Measurements from ENCODE around the gene CADPS.

CADPS gene

DNA sequence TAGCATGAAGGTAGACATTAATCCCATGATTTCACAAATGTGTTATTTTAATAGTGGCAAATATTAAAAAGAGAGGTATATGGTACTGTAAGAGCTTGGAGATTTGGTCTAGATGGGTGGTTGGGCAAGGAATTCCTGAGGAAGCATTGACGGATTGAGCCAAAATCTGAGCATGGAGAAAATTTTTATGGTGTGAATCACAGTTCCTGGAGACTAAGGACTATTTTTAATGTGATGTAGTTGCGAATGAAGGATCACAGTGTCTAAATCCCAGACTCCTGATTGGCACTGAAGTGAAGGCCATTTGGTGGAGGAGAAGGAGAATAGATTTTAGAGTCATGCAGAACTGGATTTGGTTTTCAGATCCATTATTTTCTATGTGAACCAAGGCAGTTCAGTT, 313.2 kb downstream of the CADPS start:
- DNase-seq (ENCODE audit: low read depth): peak; percentile 60
- in situ Hi-C loops (cut with HindIII; ENCODE audit: low sequenced_read_pairs): no loop called here
- TF ChIP-seq CTCF (IDR thresholded peaks at IDR 0.05; ENCODE audit: low read depth, low read length, missing control alignments): no peak
- no peak overlapping the region for H3K4me3 ChIP-seq (ENCODE audit: low read depth, low read length)

DNA sequence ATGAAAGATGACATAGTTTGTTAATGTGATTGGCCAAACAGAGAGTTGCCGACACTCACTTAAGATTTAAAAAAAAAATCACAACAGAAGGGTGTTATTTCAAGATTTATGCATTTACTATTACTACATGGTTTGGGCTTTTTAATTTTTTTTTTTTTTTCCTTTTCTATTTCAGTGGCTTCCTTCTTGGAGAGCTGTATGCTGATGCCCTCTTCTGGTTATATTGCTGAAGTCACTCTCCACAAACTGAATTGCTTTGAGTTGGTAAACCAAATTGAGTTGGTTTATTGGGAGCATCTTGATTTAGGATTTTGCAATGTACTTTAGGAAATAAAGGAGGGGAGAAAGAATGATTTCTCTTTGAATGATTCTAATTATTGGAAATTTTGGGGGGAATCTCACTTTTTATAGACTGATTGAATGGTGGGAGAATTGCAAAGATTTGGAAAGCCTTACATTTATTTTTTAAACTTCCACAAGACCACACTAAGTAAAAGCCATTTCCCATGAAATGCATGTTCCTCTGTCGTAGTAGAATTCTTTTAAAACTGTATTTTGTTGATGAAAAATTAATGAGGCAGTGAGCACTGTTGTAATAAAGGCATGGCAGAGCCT, 315.3 kb downstream of the CADPS start:
- TF ChIP-seq CTCF (IDR thresholded peaks at IDR 0.05; ENCODE audit: low read depth, low read length, missing control alignments): peak; percentile 58
- H3K4me3 ChIP-seq (ENCODE audit: low read depth, low read length): no peak overlapping the region
- DNase-seq (ENCODE audit: low read depth): peak; percentile 31
- in situ Hi-C loops (cut with HindIII; ENCODE audit: low sequenced_read_pairs): no loop called here

DNA sequence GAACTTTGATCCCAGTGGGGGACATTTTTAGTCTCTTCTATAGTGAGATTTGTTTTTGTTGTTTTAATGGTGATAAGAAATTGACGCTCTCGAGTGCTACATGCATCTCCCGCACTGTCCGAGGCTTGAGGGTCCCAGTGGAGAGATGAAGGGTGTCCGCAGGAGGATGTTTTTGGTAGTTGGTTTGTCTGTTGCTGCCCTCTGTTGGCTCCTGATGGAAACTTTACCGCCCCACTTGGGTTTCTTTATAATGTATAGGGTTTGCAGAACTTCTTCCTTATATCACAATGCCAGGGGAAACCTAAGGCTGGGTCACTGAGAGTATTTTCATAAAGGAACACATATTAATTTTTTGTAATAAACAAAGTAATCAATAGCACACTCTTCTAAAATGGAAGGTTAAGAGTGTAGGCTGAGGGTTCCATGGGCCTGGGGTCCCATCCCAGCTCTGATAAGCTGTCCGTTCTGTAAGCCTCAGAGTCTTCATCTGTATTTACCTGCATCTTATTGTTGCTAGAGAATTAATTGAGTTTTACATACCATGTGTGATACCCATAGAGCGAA, 316.6 kb downstream of the CADPS start:
- H3K4me3 ChIP-seq (ENCODE audit: low read depth, low read length): no peak overlapping the region
- in situ Hi-C loops (cut with HindIII; ENCODE audit: low sequenced_read_pairs): no loop called here
- peak; percentile 73 for TF ChIP-seq CTCF (IDR thresholded peaks at IDR 0.05; ENCODE audit: low read depth, low read length, missing control alignments)
- no peak for DNase-seq (ENCODE audit: low read depth)

GRCh38 chr3:62557983-62558382, 317.2 kb downstream of the CADPS start:
- no peak for TF ChIP-seq CTCF (IDR thresholded peaks at IDR 0.05; ENCODE audit: low read depth, low read length, missing control alignments)
- H3K4me3 ChIP-seq (ENCODE audit: low read depth, low read length): no peak overlapping the region
- in situ Hi-C loops (cut with HindIII; ENCODE audit: low sequenced_read_pairs): no loop called here
- no peak for DNase-seq (ENCODE audit: low read depth)

DNA sequence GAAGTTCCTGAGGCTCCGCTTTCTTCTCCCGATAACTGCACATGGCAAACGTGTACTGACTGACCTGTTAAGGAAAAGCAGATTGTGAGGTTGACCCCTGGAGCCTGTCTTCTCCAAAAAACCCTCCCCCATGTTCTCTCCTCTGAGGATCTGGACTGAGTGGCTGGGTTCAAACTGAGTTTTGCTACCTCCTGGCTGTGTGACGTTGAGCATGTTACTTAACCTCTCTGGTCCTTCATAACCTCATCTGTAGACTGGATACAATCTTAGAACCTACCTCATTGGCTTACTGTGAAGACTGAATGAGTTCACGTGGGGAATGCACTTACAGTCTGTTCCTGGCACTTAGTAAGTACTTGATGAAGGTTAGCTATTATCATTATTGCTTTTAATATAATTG, 317.8 kb downstream of the CADPS start:
- in situ Hi-C loops (cut with HindIII; ENCODE audit: low sequenced_read_pairs): no loop called here
- no peak overlapping the region for H3K4me3 ChIP-seq (ENCODE audit: low read depth, low read length)
- no peak for DNase-seq (ENCODE audit: low read depth)
- TF ChIP-seq CTCF (IDR thresholded peaks at IDR 0.05; ENCODE audit: low read depth, low read length, missing control alignments): no peak

GRCh38 chr3:62556121-62556815, 318.9 kb downstream of the CADPS start:
- in situ Hi-C loops (cut with HindIII; ENCODE audit: low sequenced_read_pairs): no loop called here
- TF ChIP-seq CTCF (IDR thresholded peaks at IDR 0.05; ENCODE audit: low read depth, low read length, missing control alignments): no peak
- H3K4me3 ChIP-seq (ENCODE audit: low read depth, low read length): no peak overlapping the region
- no peak for DNase-seq (ENCODE audit: low read depth)
